Stimulated activated CD8-positive, alpha-beta memory T cell treated with anti-CD3 and anti-CD28 coated beads, Interleukin-15, amount 100 ng/mL, for 4 hours (primary cell): ENCODE measurements around the gene ELP4.
"Not testable (repeated sequence)": the region's sequence is repeated elsewhere in the genome, so short reads cannot be mapped to it uniquely, and the experiment has no call there.

ENCODE experiments used
- DNase-seq, 2 donors: peaks; one replicate each; pipeline ENCODE4 v3.0.0-alpha.2; 2020; ENCODE audit warnings: low read depth in 2 of 2

The ELP4 gene

GRCh38 chr11:31542862-31543261 lies 33.3 kb downstream of the ELP4 start:
- no peak for DNase-seq

DNA sequence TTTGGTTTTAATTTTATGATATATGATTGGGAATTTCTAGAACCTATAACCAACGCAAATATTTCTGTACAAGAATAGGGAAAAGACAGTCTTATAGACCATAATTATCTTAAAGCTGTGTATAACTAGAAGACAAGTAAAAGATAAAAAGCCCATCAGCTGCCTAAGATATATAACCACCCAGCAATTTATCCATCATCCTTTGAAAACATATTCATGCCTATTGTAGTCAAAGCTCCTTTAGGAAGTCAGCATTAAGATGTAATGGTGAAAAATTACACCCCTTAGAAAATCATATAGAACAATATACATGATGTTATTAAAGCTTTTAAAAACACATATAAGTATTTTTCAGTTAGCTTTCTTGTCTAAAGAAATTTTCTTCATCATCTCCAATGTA lies 46.4 kb downstream of the ELP4 start:
- DNase-seq, result no peak

DNA sequence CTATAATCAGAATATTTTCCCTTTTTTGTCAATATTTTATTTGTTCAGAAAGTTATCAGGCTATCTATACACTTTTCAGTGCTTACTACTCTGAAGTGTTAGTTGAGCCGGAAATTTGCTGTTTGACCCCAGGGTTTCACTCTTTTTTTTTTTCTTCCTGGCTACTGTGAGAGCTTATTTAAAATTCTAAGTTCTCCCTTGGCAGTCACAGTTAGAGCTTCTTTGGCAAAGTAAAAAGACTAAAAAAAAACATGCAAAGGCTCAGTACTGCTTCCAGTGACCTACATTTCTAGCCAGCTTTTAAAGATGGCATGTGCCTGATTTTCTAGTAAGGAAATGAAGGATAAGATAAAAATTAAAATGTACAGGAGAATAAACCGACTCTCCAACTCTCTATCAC lies 48.4 kb downstream of the ELP4 start:
- DNase-seq, result no peak

DNA sequence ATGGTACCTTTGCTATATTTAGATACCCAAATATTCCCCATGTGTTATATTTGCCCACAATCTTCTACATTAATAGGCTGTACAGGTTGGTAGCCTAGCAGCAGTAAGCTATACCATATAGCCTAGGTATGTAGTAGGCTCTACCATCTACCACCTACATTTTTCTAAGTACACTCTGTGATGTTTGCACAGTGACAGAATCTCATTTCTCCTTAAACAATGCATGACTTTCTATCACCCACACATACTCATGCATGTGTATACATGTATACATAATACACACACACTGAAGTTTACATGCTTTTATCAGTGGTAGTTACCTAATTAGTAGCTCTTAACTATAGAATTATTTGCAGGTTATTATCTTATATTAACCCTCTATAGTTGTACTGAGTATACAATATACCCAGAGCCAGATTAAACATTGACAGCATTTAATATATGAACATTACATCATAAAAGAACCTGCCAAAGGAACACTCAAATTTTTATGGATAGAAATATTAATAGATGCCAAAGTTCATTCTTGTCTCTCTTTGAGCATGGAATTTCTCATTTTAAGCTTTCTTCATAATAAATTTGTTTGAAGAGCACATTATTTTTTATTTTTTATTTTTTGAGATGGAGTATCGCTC lies 51.4 kb downstream of the ELP4 start:
- DNase-seq, result no peak

DNA sequence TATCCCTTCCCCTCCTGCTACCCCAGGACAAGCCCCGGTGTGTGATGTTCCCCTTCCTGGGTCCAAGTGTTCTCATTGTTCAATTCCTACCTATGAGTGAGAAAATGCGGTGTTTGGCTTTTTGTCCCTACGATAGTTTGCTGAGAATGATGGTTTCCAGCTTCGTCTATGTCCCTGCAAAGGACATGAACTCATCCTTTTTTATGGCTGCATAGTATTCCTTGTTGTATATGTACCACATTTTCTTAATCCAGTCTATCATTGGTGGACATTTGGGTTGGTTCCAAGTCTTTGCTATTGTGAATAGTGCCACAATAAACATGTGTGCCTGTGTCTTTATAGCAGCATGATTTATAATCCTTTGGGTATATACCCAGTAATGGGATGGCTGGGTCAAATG lies 55.0 kb downstream of the ELP4 start:
- DNase-seq, result not testable (repeated sequence)

DNA sequence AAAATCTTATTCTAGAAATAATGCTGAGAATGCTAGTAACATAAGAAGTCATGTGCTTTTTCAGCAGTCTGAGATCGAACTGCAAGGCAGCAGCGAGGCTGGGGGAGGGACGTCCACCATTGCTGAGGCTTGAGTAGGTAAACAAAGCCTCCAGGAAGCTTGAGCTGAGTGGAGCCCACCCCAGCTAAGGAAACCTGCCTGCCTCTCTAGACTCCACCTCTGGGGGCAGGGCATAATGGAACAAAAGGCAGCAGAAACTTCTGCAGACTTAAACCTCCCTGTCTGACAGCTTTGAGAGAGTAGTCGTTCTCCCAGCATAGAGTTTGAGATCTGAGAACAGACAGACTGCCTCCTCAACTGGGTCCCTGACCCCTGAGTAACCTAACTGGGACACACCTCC lies 64.6 kb downstream of the ELP4 start:
- not testable (repeated sequence) for DNase-seq

GRCh38 chr11:31575764-31576163 lies 66.2 kb downstream of the ELP4 start:
- not testable (repeated sequence) for DNase-seq

DNA sequence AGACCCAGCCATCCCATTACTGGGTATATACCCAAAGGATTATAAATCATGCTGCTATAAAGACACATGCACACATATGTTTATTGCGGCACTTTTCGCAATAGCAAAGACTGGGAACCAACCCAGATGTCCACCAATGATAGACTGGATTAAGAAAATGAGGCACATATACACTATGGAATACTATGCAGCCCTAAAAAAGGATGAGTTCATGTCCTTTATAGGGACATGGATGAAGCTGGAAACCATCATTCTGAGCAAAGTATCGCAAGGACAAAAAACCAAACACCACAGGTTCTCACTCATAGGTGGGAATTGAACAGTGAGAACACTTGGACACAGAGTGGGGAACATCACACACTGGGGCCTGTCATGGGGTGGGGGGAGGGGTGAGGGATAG lies 69.8 kb downstream of the ELP4 start:
- DNase-seq, result not testable (repeated sequence)

- no peak for DNase-seq
Observed at GRCh38 chr11:31582697-31583096, 73.1 kb downstream of the ELP4 start.

DNA sequence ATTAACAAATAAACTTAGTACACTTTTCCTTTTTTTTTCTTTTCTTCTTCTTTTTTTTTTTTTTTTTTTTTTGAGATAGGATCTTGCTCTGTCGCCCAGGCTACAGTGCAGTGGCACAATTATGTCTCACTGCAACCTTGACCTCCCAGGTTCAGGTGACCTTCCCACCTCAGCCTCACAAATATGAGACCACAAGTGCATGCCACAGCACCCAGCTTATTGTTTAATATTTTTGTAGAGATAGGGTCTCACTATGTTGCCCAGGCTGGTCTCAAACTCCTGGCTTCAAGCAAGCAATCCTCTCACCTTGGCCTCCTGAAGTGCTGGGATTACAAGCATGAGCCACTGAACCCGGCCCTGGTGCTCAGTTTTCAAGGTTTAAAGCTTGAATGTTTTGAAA lies 88.9 kb downstream of the ELP4 start:
- no peak for DNase-seq

- no peak for DNase-seq
Observed at GRCh38 chr11:31601635-31602282, 92.2 kb downstream of the ELP4 start.

GRCh38 chr11:31606893-31607292 lies 97.3 kb downstream of the ELP4 start:
- DNase-seq, result no peak

DNA sequence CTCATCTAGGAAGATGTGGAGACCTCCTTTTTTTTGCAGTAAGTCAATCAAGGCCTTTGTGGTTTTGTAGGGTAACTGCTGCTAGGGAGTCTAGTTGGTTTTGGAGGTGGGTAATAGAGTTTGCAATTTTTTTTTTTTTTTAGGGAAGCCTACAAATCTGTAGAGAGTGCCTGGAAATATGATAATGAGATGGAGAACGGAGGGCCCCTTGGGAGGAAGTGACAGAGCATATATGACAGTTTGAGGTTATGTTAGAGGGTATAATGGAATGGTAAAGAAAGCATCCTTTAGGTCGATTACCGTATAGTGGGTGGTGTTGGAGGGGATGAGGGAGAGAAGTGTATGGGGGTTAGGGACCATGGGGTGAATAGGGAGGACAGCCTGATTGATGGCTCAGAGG lies 98.3 kb downstream of the ELP4 start:
- no peak for DNase-seq

- no peak for DNase-seq
Observed at GRCh38 chr11:31608995-31609394, 99.4 kb downstream of the ELP4 start.

GRCh38 chr11:31610544-31610943 lies 101.0 kb downstream of the ELP4 start:
- no peak for DNase-seq

DNA sequence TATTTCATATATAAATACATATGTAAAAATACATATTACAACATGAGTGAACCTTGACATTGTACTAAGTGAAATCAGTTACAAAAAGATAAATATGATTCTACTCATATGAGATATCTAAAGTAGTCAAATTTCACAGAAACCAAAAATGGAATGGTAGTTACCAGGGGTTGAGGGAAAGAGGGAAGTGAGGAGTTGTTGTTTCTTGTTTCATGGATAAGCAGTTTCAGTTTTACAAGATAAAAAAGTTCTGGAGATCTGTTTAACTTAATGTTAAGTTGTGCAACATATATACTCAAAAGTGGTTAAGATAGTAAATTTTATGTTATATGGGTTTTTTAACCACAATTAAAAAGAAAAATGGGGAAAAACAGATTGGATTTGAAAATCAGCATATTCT lies 107.7 kb downstream of the ELP4 start:
- no peak for DNase-seq

DNA sequence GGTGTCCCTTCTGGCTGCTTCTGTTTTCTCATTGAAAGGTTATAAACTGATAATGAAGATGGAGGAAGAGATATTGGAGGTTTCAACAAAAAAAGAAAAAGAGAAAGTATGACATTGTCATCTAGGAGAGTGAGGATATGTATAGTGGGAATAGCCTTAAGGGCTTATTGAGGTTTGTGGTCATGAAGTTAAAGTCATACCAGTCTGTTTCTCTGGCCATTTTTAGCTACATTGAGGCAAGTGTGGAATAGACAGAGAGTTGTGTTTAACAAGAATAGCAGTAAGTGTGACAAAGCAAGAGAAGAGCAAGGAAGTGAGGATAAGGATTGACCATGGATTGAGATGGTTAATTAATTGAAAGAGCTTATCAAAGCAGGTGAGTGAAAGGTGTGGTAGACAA lies 110.4 kb downstream of the ELP4 start:
- DNase-seq, result no peak

- no peak for DNase-seq
Observed at GRCh38 chr11:31620434-31620833, 110.9 kb downstream of the ELP4 start.

GRCh38 chr11:31625868-31626267 lies 116.3 kb downstream of the ELP4 start:
- no peak for DNase-seq

- DNase-seq, result no peak
Observed at GRCh38 chr11:31628111-31628510, 118.5 kb downstream of the ELP4 start.

DNA sequence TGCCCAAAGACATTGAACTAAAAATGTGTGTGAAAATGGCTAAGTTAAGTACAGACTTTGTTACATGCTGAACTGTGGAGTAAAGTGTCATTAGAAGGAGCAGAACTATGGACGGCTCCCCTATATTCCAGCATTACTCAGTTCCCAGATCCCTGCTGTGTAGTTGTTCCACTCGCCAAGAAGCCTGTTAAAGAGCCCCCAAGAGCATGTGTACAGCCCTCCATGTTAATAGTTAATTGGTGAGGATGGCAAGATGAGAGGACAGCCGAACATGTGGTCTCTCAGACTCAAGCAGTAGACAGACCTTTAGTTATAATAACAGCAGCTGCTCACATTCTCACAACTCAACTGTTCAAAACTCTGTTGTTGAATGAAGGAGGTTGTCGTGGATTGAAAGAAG lies 127.4 kb downstream of the ELP4 start:
- DNase-seq, result no peak

- no peak for DNase-seq
Observed at GRCh38 chr11:31640611-31641010, 131.0 kb downstream of the ELP4 start.

DNA sequence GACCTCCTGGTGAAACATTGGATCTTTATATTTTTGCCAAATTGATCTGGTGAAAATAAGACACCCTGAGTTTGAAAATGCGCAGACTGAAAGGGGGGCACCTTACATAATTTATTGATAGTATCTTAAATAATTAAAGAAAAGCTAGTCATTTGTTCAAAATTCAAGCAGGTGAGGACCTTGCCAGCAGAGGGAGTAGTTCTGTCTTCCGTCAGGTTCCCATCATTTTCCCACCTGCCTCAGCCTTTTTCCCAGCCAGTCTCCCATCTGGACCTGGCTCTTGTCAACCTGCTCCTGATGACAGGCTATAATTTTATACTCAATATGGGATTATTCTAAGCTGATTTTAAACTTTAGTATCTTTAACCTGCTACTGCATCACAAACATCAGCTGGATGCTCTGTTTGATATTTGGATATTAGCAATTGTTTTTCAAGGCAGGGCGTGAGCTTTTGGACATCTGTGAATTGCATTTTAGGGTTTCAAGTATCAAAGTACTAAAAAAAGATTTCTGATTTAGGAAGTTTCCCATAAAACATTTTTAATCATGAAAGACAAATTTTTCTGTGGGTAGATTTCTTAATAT lies 132.0 kb downstream of the ELP4 start:
- no peak for DNase-seq

DNA sequence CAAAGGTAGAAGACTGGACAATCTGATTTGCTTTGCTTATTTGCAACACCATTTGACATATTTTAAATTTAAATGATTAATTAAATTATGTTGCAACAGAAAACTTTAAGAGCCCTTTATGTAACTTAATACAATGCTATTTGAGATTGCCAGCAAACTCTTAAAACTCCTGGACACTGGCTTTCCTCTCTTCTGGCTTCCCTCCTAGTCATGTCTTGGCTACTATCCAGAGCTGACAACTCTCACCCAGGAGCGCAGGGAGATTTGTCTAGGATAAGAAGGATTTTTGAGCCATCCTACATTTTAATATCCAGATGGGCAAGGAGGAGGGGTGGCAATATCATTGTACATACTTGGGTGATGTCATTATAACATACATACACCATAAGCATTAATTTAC lies 134.3 kb downstream of the ELP4 start:
- DNase-seq, result no peak
